ENCODE results near the gene RHD. TPM values are rescaled to one million over a fixed set of nuclear protein-coding genes. Genes with fewer than 3 reads are reported as not detected.
"Not testable (repeated sequence)": the region's sequence is repeated elsewhere in the genome, so short reads cannot be mapped to it uniquely, and the experiment has no call there.

RHD gene
- total RNA-seq, 4 donors from 2014 or later: 0.40 TPM; not detected in 3

- intact Hi-C loops (cut with DNase I; ENCODE audit: low total_unique reads) (no loop called here), in situ Hi-C loops (cut with MboI; ENCODE audit: low sequenced_read_pairs in 4 of 4) (loop anchor here in 1 of 4 donors (10.0 kb wide), 1 partner anchor 89 kb away; no protein-coding TSS in a partner anchor)
- TF ChIP-seq POLR2A (IDR thresholded peaks at IDR 0.05) (no peak), CTCF (IDR thresholded peaks at IDR 0.05 in 4 of 5, conservative IDR thresholded peaks at IDR 0.05 in 1 of 5) (no peak)
- H3K27ac ChIP-seq: no peak overlapping the region
- H3K27me3 ChIP-seq: no peaks in the 10 kb centered on the region
- ATAC-seq (no peak), DNase-seq (no peak)
- peaks cover 0 to 16% of the 10 kb centered on the region in 2 donors for H3K4me1 ChIP-seq
- no peaks in the 10 kb centered on the region for H3K9me3 ChIP-seq
- H3K36me3 ChIP-seq: no peaks in the 10 kb centered on the region
- H3K4me3 ChIP-seq: no peak overlapping the region
These were observed 16.4 kb upstream of the RHD start for GRCh38 chr1:25255706-25256577.

- Histone ChIP-seq H3K4me1 (peaks cover 0 to 17% of the 10 kb centered on the region in 2 donors), H3K4me3 (no peak overlapping the region), H3K36me3 (no peaks in the 10 kb centered on the region), H3K9me3 (no peaks in the 10 kb centered on the region), H3K27ac (no peak overlapping the region), H3K27me3 (no peaks in the 10 kb centered on the region)
- in situ Hi-C loops (cut with MboI; ENCODE audit: low sequenced_read_pairs in 4 of 4) (loop anchor here in 1 of 4 donors (10.0 kb wide), 1 partner anchor 88 kb away; no protein-coding TSS in a partner anchor), intact Hi-C loops (cut with DNase I; ENCODE audit: low total_unique reads) (no loop called here)
- DNase-seq: no peak
- no peak for TF ChIP-seq CTCF (IDR thresholded peaks at IDR 0.05 in 4 of 5, conservative IDR thresholded peaks at IDR 0.05 in 1 of 5)
- no peak for TF ChIP-seq POLR2A (IDR thresholded peaks at IDR 0.05)
- no peak for ATAC-seq
These were observed 15.7 kb upstream of the RHD start for GRCh38 chr1:25256578-25256965.

GRCh38 chr1:25257196-25257595 lies 15.1 kb upstream of the RHD start:
- Histone ChIP-seq H3K36me3 (peaks cover 0 to 2% of the 10 kb centered on the region in 2 donors), H3K27ac (no peak overlapping the region), H3K9me3 (no peaks in the 10 kb centered on the region), H3K4me1 (peaks cover 0 to 17% of the 10 kb centered on the region in 2 donors), H3K27me3 (no peaks in the 10 kb centered on the region), H3K4me3 (no peak overlapping the region)
- intact Hi-C loops (cut with DNase I; ENCODE audit: low total_unique reads): no loop called here
- DNase-seq (no peak), ATAC-seq (no peak)
- TF ChIP-seq POLR2A (IDR thresholded peaks at IDR 0.05) (no peak), CTCF (IDR thresholded peaks at IDR 0.05 in 4 of 5, conservative IDR thresholded peaks at IDR 0.05 in 1 of 5) (no peak)
- in situ Hi-C loops (cut with MboI; ENCODE audit: low sequenced_read_pairs in 4 of 4): loop anchor here in 1 of 4 donors (10.0 kb wide), 1 partner anchor 88 kb away; no protein-coding TSS in a partner anchor

- ATAC-seq; DNase-seq; intact Hi-C loops (cut with DNase I; ENCODE audit: low total_unique reads); H3K9me3 ChIP-seq; H3K36me3 ChIP-seq; H3K4me3 ChIP-seq; H3K27me3 ChIP-seq; H3K27ac ChIP-seq: not testable (repeated sequence)
- in situ Hi-C loops (cut with MboI; ENCODE audit: low sequenced_read_pairs in 4 of 4): loop anchor here in 1 of 4 donors (10.0 kb wide), 1 partner anchor 85 kb away; no protein-coding TSS in a partner anchor
- H3K4me1 ChIP-seq: peaks cover 0 to 17% of the 10 kb centered on the region in 2 donors
These were observed 12.5 kb upstream of the RHD start for GRCh38 chr1:25259813-25260212.

- in situ Hi-C loops (cut with MboI; ENCODE audit: low sequenced_read_pairs in 4 of 4); H3K4me3 ChIP-seq; DNase-seq; H3K9me3 ChIP-seq; H3K27ac ChIP-seq; H3K36me3 ChIP-seq; intact Hi-C loops (cut with DNase I; ENCODE audit: low total_unique reads); H3K27me3 ChIP-seq; ATAC-seq: not testable (repeated sequence)
- H3K4me1 ChIP-seq: peaks cover 0 to 17% of the 10 kb centered on the region in 2 donors
These were observed 12.0 kb upstream of the RHD start for GRCh38 chr1:25260336-25260735.

All from gastrocnemius medialis (tissue), 4 donors.